MM.1S (cell line): ENCODE measurements around the gene PLXNA4.

ENCODE experiments used
- DNase-seq: peaks from one replicate; pipeline ENCODE4 v3.0.0-alpha.2; 2015
- H2AFZ ChIP-seq: fragments of 300-600 bp; sonication (generic); 2 replicates; pipeline ENCODE4 v1.6.0; 2016; ENCODE audit warnings: antibody characterized with exemption, low read length
- H3F3A ChIP-seq: fragments of 300-600 bp; sonication (generic); 2 replicates; pipeline ENCODE4 v1.6.1; 2016; ENCODE audit warnings: mild to moderate bottlenecking, antibody characterized with exemption, low read length, moderate library complexity, mixed read lengths; ENCODE audit not compliant: insufficient read depth
- H3K27ac ChIP-seq: fragments of 300-600 bp; sonication (generic); 2 replicates; pipeline ENCODE4 v1.5.1; 2016; ENCODE audit warnings: mild to moderate bottlenecking, low read length
- H3K27me3 ChIP-seq: fragments of 300-600 bp; sonication (generic); replicated peaks from 2 replicates; pipeline ENCODE4 v1.6.0; 2016; ENCODE audit warnings: low read length; ENCODE audit not compliant: insufficient read depth
- H3K36me3 ChIP-seq: fragments of 300-600 bp; sonication (generic); replicated peaks from 2 replicates; pipeline ENCODE4 v1.6.1; 2016; ENCODE audit warnings: mild to moderate bottlenecking, low read length, mixed read lengths; ENCODE audit not compliant: insufficient read depth
- H3K4me1 ChIP-seq: fragments of 300-600 bp; sonication (generic); 2 replicates; pipeline ENCODE4 v1.6.1; 2016; ENCODE audit warnings: low read length, mixed read lengths
- H3K4me2 ChIP-seq: fragments of 300-600 bp; sonication (generic); 2 replicates; pipeline ENCODE4 v1.6.0; 2016; ENCODE audit warnings: low read depth, low read length
- H3K4me3 ChIP-seq: fragments of 300-600 bp; sonication (generic); 2 replicates; pipeline ENCODE4 v1.5.1; 2016; ENCODE audit warnings: low read length, mixed read lengths
- H3K79me2 ChIP-seq: fragments of 300-600 bp; sonication (generic); 2 replicates; pipeline ENCODE4 v1.6.1; 2016; ENCODE audit warnings: mixed run types, low read length, mixed read lengths
- H3K9ac ChIP-seq: fragments of 300-600 bp; sonication (generic); 2 replicates; pipeline ENCODE4 v1.6.1; 2016; ENCODE audit warnings: low read length, mixed read lengths
- H3K9me2 ChIP-seq: fragments of 300-600 bp; sonication (generic); replicated peaks from 2 replicates; pipeline ENCODE4 v1.6.1; 2016; ENCODE audit warnings: mild to moderate bottlenecking, low read length, mixed read lengths; ENCODE audit not compliant: insufficient read depth
- H3K9me3 ChIP-seq: fragments of 300-600 bp; sonication (generic); replicated peaks from 2 replicates; pipeline ENCODE4 v1.6.1; 2016; ENCODE audit warnings: mild to moderate bottlenecking, low read length, mixed read lengths; ENCODE audit not compliant: insufficient read depth
- H4K20me1 ChIP-seq: fragments of 300-600 bp; sonication (generic); 2 replicates; pipeline ENCODE4 v1.6.1; 2016; ENCODE audit warnings: mild to moderate bottlenecking, low read length, moderate library complexity, mixed read lengths; ENCODE audit not compliant: insufficient read depth
- CTCF ChIP-seq: fragments of 300-600 bp; sonication (generic); IDR thresholded peaks from 2 replicates; pipeline ENCODE4 v1.5.1; 2016; ENCODE audit warnings: antibody characterized with exemption, low read length, mixed read lengths
- EZH2 ChIP-seq: fragments of 300-600 bp; sonication (generic); optimal IDR thresholded peaks from 2 replicates; pipeline ENCODE3; 2017; ENCODE audit warnings: low read depth, mild to moderate bottlenecking, antibody characterized with exemption, low read length, mixed read lengths
- EZH2phosphoT487 ChIP-seq: fragments of 300-600 bp; sonication (generic); IDR thresholded peaks from 2 replicates; pipeline ENCODE4 v1.6.1; 2018; ENCODE audit warnings: antibody characterized with exemption, low read length

Gene PLXNA4

DNA sequence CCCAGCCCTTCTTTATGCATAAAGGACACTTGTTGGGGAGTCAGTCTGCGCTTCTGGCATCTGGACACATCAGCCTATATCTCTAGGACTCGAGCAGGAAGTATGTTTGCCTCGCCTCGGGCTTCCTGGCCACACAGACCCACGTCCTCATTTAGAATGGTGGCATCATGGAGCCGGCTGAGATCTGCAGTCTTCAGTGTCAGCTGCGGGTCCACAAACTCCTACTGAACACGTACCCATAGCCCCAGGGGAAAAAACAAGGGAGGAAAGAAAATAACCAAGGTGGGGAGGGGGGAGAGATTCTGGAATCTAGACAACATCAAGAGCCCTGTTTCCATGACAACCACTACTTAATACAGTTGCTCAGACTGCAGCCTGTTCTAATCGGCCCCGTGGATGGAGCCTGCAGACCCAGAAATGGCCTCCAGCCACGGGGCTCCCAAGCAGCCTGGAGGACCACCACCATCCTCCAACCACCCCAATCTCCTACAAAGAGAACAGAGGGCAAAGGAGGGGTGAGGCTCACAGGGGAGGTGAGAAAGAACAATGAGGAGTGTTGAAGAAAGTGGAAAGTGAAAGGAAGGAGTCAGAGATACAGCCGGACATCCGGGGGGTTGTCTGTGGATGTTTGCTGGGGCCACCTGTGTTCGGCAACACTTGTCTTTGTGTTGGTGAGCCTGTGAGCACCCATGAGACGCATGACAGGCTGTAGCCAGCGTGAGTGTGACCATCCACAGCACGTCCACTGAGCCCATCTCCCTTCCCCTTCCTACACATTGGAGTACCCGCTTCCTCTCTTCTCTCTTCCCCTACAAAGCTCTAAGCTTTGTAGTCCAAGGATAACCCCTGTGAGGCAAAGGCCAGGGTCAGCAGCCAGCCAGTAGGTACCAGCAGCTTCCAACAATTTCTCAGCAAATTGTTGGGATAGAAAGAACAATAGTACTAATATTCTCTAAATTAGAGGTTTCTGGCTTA is 141.0 kb downstream of the PLXNA4 start:
- H3K4me3 ChIP-seq, result no peak overlapping the region
- no peaks in the 10 kb centered on the region for H3K27me3 ChIP-seq
- no peaks in the 10 kb centered on the region for H3K79me2 ChIP-seq
- no peak overlapping the region for H3K27ac ChIP-seq
- H2AFZ ChIP-seq, result no peak overlapping the region
- TF ChIP-seq CTCF (no peak), EZH2 (no peak), EZH2phosphoT487 (no peak)
- H3K9me3 ChIP-seq, result no peaks in the 10 kb centered on the region
- no peak overlapping the region for H3K9ac ChIP-seq
- no peaks in the 10 kb centered on the region for H3F3A ChIP-seq
- no peaks in the 10 kb centered on the region for H3K36me3 ChIP-seq
- no peaks in the 10 kb centered on the region for H3K4me1 ChIP-seq
- DNase-seq, result no peak
- no peaks in the 10 kb centered on the region for H4K20me1 ChIP-seq
- H3K9me2 ChIP-seq, result no peaks in the 10 kb centered on the region
- H3K4me2 ChIP-seq, result no peak overlapping the region

- H3K36me3 ChIP-seq, result no peaks in the 10 kb centered on the region
- TF ChIP-seq EZH2 (no peak), CTCF (no peak), EZH2phosphoT487 (no peak)
- H3K27ac ChIP-seq, result no peak overlapping the region
- H4K20me1 ChIP-seq, result no peaks in the 10 kb centered on the region
- H3K27me3 ChIP-seq, result no peaks in the 10 kb centered on the region
- no peaks in the 10 kb centered on the region for H3K9me3 ChIP-seq
- H3K4me2 ChIP-seq, result no peak overlapping the region
- H3K79me2 ChIP-seq, result no peaks in the 10 kb centered on the region
- no peak for DNase-seq
- no peak overlapping the region for H2AFZ ChIP-seq
- H3K9ac ChIP-seq, result no peak overlapping the region
- H3K9me2 ChIP-seq, result no peaks in the 10 kb centered on the region
- no peaks in the 10 kb centered on the region for H3K4me1 ChIP-seq
- H3K4me3 ChIP-seq, result no peak overlapping the region
- no peaks in the 10 kb centered on the region for H3F3A ChIP-seq
Measured at GRCh38 chr7:132434041-132434440, 142.2 kb downstream of the PLXNA4 start.

- Histone ChIP-seq H3K4me3 (no peak overlapping the region), H3K4me1 (no peaks in the 10 kb centered on the region), H3K27ac (no peak overlapping the region), H3K4me2 (no peak overlapping the region), H3K27me3 (no peaks in the 10 kb centered on the region), H3F3A (no peaks in the 10 kb centered on the region), H2AFZ (no peak overlapping the region), H3K9ac (no peak overlapping the region), H3K79me2 (no peaks in the 10 kb centered on the region), H4K20me1 (no peaks in the 10 kb centered on the region), H3K36me3 (no peaks in the 10 kb centered on the region), H3K9me2 (no peaks in the 10 kb centered on the region), H3K9me3 (no peaks in the 10 kb centered on the region)
- TF ChIP-seq EZH2 (no peak), EZH2phosphoT487 (no peak), CTCF (no peak)
- DNase-seq, result peak; percentile 40
Measured at GRCh38 chr7:132433301-132433700, 143.0 kb downstream of the PLXNA4 start.
